NCI-H187 (cell line): ENCODE results near the gene C5orf15.
"Not testable (repeated sequence)": the region's sequence is repeated elsewhere in the genome, so short reads cannot be mapped to it uniquely, and the experiment has no call there.

Experiments used
- DNase-seq, 2 experiments: peaks; one replicate each; lab custom pipeline; 2025; lab: John Stamatoyannopoulos, UW

Gene C5orf15

DNA sequence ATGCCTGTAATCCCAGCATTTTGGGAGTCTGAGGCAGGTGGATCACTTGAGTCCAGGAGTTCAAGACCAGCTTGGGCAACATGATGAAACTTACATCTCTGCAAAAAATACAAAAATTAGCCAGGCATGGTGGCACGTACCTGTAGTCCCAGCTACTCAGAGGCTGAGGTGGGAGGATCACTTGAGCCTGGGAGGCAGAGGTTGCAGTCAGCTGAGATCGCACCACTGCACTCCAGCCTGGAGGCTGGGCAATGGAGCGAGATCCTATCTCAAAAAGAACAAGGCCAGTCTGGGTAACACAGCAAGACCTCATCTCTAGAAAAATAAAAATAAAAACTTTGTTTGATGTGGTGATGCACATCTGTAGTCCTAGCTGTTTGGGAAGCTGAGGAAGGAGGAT lies 30.8 kb downstream of the C5orf15 start:
- not testable (repeated sequence) for DNase-seq

DNA sequence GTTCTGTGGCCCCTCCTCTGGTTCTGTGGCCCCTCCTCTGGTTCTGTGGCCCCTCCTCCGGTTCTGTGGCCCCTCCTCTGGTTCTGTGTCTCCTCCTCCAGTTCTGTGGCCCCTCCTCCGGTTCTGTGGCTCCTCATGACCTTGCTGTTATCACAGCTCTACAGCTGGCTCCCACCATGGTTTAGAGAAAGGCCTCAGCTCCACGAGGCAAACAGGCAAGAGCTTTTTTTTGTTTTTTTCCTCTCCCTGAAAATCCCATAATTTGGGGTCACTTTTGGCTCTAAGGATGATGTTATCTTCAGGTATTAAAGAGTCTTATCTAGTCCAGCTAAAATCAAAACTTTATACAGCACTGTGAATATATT lies 31.8 kb downstream of the C5orf15 start:
- DNase-seq, result no peak

DNA sequence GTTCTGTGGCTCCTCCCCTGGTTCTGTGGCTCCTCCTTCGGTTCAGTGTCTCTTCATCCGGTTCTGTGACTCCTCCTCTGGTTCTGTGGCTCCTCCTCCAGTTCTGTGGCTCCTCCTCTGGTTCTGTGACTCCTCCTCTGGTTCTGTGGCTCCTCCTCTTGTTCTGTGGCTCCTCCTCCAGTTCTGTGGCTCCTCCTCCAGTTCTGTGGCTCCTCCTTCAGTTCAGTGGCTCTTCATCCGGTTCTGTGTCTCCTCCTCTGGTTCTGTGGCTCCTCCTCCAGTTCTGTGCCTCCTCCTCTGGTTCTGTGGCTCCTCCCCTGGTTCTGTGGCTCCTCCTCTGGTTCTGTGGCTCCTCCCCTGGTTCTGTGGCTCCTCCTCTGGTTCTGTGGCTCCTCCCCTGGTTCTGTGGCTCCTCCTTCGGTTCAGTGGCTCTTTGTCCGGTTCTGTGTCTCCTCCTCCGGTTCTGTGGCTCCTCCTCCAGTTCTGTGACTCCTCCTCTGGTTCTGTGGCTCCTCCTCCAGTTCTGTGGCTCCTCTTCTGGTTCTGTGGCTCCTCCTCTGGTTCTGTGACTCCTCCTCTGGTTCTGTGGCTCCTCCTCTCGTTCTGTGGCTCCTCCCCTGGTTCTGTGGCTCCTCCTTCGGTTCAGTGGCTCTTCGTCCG lies 32.3 kb downstream of the C5orf15 start:
- DNase-seq, result not testable (repeated sequence)

DNA sequence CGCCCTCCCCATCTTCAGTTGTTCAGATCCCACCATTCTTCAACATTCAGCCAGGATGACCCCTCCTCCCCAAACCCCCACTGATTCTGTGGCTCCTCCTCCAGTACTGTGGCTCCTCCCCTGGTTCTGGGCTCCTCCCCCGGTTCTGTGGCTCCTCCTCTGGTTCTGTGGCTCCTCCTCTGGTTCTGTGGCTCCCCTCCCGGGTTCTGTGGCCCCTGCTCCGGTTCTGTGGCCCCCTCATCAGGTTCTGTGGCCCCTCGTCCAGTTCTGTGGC lies 32.8 kb downstream of the C5orf15 start:
- no peak for DNase-seq

DNA sequence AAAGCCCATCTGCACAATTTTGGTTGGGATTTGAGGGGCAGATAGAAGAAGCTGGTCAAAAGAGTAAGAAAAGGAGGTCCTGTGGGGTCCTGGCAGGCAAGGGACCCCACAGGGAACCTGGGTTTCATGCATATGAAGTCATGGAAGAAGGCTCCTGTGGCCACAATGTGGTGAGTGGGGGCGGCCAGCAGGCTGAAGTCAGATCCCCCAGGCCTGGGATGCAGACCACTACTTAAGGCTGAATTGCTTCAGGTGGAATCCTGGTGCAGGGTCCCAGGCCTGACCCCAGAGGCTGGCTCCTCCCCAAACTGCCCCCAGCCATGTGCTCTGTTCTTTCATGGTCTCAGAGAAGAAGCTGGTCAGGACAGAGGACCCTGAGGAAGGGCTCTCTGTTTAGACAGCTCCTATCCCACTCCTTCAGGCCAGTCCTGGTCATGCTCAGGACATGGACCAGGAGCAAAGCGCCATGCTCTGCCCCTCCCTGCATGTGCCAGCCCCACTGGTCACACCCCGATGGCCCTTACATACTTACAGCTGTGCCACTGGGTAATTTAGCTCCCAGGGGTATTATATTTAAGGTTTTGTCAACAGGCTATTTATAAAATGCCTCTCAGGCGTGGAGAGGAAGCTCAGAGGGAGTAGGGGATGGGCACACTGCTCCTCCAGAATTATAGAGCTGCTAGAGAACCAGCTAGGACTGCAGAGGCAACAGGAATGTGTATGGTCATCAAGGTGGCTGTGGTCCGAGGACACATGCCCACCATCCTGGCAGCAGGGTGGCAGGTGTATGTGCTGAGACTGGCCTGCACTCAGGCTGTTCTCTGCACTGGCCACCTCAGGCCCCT lies 33.4 kb downstream of the C5orf15 start:
- peak in 1 of 2 experiments; percentile 30 for DNase-seq

DNA sequence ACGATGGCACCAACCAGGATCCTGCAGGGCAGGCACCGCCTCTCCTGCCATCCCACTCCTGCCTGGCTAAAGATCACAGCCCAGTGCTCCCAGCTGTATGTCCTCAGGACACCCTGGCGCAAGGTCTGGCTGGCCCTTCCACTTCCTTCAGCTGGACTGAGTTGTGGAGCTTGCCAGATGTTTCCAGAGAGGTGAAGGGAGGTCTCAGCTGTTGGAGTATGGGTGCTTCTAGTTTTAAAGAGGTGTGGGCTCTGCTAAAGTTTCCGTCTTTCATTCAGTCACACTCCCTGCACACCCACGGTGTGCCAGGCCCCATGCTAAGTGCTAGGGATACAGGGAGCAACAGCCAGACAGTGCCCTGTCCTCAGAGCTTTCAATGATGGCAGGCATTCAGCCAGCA lies 34.1 kb downstream of the C5orf15 start:
- no peak for DNase-seq

DNA sequence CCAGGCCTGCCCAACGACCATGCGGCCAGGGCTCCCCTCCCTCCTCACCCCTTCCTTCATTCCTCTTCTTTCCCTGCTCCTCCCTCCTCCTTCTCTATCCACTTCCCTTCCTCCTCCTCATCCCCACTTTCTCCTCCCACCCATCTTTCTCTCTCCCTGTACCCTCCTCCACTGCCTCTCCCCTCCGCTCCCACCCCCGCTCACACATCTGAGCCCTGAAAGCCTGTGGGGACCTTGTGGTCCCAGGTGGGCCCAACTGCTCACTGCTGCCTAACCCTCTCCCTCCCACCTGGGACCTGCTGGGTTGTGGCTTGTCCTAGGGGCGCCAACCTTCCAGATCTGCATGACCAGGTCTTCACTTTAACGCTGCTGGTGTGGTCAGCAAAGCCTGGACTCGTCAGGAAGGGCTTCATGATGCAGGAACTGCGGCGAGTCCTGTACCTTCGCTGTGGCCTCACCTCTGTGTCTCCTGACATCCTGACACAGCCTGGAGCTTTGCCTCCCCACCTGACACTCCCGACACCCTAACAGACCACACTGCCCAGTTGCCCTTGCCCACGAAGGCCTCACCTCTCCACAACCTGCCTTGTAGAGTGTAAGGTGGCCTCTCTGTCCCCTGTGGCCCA lies 34.6 kb downstream of the C5orf15 start:
- no peak for DNase-seq

DNA sequence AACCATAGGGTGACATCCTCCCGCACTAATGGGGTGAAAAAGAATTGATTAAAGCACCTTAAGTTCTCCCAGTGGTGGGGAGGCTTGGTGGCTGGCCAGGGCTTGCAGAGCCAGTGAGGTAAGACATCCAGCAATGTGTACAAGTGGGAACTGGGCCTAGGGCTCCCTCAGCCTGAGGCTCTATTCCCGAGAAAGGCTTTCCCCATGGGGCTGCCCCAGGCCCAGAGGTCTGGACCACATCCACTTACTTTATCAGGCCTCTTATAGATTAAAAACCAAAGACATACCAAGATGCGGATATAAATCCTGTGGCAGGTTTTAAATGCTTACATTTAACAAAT lies 35.3 kb downstream of the C5orf15 start:
- no peak for DNase-seq

DNA sequence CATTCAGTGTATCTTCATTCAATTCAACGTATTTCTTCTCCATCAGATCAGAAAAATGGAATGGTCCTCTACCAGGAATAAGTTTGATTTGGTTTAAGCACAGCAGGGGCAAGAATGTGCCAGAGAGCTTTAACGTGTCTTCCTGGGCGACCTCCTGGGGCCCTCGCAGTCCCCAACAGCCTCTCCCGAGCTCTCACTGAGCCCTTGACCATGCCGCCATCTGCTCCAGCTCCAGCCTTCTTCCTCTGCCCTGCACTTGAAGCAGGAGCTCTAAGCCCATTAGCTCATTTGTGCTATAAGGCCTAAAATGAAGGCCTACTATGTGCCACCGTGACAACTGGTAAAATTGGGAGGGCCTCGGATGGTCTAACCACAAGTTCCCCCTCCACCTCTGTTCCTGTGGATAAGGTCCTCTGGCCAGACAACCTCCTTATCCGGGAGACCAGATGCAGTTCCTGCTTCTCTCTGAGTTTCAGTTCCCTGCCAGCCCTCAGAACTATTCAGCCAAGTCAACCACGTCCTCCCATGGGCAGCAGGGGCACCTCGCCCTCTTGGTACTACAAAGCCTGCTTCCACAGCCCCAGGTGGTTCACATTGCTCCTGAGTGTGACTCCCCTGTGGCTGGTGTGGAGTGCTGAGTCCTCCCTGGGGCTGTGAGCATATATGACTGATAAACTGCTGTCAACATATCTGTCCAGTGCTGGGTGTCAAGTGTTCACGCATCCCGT lies 35.8 kb downstream of the C5orf15 start:
- no peak for DNase-seq

DNA sequence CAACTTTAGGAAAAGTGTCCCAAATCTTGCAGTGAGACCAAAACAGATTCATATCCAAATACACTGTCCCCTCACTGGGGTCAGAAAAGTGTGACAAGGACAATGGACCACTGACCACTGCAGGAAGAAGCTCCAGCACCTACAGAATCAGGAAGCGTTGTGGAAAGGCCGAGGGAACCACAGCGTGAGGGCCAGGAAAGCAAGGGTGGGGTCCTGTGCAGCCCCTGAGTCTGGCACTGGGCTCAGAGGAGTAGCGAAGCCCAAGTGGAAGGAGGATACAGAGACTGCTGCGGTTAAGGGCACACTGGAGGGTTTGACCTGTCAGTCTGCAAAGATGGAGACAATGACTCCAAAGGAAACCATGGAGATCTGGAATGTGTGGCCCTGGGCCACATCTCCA lies 36.9 kb downstream of the C5orf15 start:
- no peak for DNase-seq

DNA sequence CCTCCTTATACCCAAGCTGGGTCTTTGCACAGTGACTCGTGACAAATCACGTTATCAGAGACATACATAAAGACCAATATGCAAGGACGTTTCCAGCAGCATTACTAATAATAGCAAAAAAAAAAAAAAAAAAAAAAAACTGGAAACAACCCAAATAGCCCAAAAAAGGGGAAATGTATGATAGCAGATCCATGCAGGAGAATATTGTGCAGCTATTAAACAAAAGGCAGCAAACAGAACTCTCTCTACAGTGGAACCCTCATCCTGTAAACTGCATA lies 37.7 kb downstream of the C5orf15 start:
- DNase-seq, result no peak

DNA sequence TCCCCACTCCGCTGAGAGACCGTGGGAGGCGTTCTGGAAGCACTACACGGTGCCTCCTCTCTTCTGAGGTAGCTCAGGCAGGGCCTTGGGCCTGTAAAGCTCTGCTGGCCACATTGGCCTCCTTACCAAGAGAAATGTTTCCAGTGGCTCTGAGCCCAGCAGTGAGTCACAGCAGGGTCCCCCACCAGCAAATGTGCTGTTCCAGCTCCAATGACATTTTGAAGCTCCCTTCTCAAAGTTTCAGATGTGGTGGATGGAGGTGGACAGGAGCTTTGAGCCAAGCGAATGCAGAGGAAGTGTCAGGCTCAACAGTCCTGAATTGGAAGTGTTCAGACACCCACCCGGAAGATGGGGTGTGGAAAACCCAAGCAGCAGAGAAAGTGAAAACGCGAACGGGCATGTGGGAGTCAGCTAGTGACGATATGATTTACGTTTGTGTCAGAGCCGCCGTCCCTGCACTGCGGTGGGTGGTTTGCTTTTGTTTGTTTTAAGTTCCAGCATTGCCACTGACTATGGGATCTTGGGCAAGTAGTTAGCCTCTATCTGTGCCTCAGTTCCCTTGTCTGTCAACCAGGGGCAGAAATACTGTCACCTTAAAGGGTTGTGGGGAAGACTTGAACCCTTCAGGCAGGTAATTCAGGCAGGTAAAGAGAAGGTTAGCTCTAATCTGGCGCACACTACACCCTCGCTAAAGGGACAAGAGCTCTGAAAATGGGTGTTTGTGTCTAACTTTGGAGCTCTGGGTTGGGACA lies 38.2 kb downstream of the C5orf15 start:
- no peak for DNase-seq

DNA sequence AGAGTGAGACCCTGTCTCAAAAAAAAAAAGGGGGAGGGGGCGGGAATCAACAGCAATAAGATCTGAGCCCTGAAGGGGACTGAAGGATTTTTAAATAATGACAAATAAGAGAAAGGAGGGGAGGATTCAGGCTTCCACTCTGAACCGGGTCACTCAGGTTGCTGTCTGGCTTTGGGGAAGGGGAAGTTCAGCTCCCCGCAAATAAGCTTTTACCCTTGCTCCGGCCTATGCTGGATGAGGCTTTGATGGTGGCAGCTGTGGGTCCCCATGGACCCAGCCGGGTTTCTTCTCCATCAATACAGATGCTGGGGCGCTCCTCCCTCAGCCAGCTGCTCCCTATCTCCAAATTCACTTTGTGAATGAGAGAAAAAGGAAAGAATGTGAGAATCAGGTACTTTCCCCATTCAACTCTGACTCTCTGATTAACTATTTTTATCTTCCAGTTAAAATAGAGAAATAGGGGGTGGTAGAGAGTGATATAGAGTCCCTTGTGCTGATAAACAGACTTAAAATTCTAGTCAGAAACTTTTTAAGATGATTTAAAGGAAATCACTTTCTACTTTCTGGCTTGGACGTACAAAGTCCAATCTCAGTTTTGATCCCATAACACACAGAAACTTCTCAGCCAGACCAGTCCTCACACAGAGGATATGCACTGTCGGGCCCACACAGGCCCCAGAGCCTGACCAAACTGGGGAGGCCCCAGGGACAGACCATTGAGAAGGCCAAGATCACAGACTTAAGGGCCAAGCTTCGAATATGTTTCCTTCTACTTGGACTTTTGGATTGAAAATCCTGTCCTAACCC lies 39.6 kb downstream of the C5orf15 start:
- DNase-seq, result no peak

DNA sequence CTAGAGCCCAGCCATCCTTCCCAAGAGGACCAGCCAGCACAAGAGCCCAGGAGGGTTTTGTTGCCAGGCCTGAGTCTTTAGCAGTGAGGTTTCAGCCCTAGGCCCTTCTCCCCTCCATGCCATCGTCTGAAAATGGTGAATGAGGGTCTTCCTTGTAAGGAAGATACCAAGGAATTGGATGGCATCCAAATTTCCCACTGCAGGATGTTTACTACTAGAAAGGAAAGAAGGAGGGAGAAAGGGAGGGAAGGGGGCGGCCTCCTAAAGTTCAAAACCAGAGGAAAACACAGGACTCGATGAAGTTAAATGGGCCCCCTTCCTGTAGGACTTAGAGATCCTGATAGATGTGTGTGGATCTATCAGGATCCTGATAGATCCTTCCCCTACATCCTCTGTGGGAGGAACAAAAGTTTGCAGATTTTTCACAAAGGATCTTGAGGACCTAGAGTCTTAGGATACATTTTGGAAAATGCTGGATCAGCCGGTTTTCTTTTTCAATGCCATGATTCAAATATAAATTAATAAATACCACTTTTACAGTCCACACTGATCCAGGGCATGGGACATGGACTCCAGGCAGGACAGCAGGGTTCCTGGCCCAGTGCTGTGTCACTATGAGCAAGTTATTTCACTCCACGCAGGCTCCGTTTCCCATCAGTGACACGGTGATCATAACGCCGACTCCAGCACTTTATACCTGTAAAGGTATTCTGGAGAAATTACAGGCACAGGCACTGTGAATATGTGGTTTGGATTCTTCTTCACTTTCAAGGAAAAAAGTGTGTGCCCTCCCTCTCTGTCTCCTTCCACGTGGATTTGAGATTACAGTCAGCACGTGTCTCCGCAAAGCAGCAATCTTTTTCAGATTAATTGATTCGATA lies 40.9 kb downstream of the C5orf15 start:
- no peak for DNase-seq

DNA sequence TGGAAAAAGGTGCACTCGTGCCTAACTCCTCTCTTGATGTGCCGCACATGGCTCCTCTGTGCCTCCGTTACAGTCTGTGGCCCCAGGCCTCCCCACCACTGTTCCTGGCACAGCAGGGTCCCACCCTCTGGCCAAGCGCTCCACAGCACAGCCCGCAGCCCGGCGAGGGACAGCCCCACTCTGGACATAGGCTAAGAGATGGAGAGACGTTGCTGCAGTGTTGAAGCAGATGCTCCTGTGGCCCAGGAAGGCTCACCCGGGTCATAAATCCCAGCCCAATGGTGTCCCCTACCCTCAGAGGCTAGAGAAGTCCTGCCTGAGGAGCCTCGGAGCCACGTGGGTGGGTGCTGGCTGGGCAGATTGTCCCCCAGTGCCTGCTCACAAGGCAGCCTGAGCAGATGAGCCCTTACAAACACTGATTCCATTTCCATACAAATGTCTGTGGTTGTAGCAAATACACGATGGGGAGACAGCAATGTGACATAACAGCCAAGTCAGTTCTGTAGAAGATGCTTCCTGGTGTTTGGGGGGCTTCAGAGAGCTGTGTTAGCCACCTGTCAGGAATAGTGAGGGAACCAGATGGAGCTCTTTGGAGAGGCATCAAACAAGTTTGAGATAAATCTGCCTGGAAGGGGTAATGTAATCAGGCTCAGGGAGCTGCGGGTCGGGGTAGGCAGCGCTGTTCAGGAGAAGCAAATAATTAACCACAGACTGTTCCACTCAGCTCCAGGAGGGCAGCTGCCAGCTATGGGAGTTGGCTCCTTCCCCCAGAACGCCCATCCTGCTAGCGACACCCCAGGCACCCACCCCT lies 41.7 kb downstream of the C5orf15 start:
- DNase-seq, result no peak

DNA sequence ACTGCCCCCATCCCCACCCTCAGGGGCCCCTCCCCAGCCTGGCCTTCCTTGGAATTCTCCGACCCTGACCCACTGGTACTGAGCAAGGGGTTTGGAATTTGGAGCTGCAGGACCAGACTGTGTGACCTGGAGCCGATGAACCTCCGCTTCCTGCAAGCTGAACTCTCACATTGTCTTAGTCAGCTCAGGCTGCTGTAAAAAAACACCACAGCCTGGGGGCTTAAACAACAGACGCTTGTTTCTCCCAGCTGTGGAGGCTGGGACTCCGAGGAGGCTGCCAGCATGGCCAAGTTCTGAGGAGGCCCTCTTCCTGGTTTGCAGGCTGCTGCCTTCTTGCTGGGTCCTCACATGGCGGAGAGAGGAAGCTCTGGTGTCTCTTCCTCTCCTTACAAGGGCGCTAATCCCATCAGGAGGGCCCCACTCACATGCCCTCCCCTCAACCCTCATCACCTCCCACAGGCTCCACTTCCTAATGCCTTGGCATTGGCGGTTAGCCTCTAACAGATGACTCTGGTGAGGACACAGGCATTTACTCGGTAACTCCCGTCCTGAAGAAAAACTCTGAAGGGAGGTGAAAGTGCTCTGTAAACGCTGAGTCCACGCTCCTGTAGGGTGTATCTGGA lies 42.4 kb downstream of the C5orf15 start:
- DNase-seq, result no peak

DNA sequence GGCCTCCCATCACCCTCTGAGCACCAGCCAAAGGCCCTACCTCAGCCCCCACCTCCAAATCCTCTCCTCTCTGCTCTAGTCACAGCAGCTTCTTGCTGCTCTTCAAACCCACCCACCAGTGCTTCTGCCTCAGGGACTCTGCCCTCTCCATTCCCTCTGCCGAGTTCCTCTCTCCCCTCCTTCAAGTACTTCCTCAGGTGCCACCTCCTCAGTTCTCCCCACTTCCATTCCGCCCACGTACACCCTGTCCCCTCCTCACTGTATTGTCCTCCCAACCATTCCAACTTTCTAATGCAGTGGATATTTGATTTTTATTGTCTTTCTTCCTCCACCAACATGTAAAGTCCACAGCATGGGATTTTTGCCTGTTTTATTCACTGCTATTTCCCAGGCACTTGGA lies 43.2 kb downstream of the C5orf15 start:
- DNase-seq, result no peak

DNA sequence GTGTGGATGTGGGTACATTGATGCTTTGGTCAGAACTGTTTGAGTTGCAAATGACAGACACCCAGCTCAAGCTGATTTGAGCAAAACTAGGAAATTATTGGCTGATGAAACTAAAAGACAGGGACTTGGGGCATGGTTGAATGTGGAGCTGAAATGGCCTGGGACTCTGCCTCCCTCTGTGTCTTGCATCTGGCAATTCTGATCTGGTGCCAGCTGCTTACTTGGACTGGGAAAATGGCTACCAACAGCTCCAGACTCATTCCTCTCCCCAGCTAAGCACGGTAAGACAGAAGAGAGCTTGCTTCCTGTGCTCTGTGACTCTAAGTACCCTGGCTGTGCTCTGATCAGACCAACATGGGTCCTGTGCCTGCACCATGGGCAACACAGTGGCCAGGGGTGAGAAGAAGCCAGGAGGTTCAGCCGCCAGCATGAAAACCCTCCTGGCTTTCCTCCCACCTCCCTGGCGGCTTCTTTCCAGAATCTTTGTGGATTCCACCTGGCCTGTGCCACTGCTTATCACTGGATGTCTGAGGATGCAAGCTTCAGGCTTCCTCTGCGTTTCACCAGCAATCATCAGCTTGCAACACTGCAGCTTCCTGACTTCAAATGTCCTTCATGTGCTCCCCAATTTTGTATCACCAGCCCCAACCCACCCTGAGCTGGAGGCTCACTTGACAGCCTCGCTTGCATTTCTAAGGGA lies 44.1 kb downstream of the C5orf15 start:
- DNase-seq, result no peak

DNA sequence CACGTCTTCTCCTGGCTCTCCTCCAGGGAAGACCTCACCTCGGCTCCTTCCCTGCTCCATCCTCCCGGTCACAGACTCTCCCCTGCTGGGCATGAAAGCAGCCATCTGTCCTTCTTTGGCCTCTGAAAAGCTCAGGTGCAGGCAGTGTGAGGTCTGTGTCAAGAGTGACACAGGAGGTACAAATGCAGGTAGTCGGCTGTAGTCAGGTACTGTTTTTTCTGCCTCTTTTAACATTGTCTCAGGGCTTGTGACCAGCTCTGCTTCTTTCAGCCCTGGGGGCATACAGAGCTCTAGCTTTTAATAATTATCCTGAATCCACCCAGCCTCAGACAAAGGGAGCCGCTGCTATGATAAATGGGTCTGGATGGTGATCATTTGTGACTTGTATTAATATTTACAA lies 46.4 kb downstream of the C5orf15 start:
- no peak for DNase-seq
